A673 (cell line): Measurements from ENCODE around the gene ACADVL. TPM values are rescaled to one million over a fixed set of nuclear protein-coding genes. Genes with fewer than 3 reads are reported as not detected.

Experiments
- BruUV-seq: library from RNA; stranded (reverse); fragments of 400-500 nt; replicated peaks from 2 replicates; lab custom pipeline; 2021; lab: Mats Ljungman, UMichigan
- CTCF ChIA-PET: fragments of 300-600 bp; sonication (Branson Sonifier 250); formaldehyde crosslinking; loops from one replicate; lab custom pipeline; 2022; ENCODE audit warnings: antibody characterized with exemption; lab: Charles Lee
- POLR2A ChIA-PET: fragments of 300-600 bp; sonication (Branson Sonifier 250); formaldehyde crosslinking; loops from one replicate; lab custom pipeline; 2022; ENCODE audit warnings: antibody characterized with exemption; ENCODE audit not compliant: low non-redundant PET; lab: Charles Lee
- DNase-seq: peaks from one replicate; pipeline ENCODE4 v3.0.0-alpha.2; 2015; ENCODE audit warnings: low spot score
- H3K27ac ChIP-seq: fragments of 200-600 bp; sonication (generic); 2 replicates; pipeline ENCODE4 v1.5.1; 2016; ENCODE audit warnings: mixed run types, low read depth, mild to moderate bottlenecking, mixed read lengths, antibody characterized with exemption, low read length; ENCODE audit not compliant: poor library complexity, severe bottlenecking
- H3K27me3 ChIP-seq: fragments of 200-600 bp; sonication (generic); replicated peaks from 2 replicates; pipeline ENCODE4 v1.6.1; 2017; ENCODE audit warnings: mixed run types, low read depth, mild to moderate bottlenecking, mixed read lengths, antibody characterized with exemption, low read length; ENCODE audit not compliant: insufficient read depth, poor library complexity
- H3K36me3 ChIP-seq: fragments of 200-600 bp; sonication (generic); 2 replicates; pipeline ENCODE4 v1.6.1; 2016; ENCODE audit warnings: mixed run types, mild to moderate bottlenecking, mixed read lengths, antibody characterized with exemption, low read length; ENCODE audit not compliant: insufficient read depth, poor library complexity, severe bottlenecking
- H3K4me1 ChIP-seq: fragments of 200-600 bp; sonication (generic); 2 replicates; pipeline ENCODE4 v1.6.1; 2017; ENCODE audit warnings: mixed run types, mild to moderate bottlenecking, mixed read lengths, antibody characterized with exemption, low read length; ENCODE audit not compliant: insufficient read depth, poor library complexity, severe bottlenecking
- H3K4me3 ChIP-seq: fragments of 200-600 bp; sonication (generic); 2 replicates; pipeline ENCODE4 v1.5.1; 2016; ENCODE audit warnings: low read depth, mixed run types, mild to moderate bottlenecking, mixed read lengths, low read length; ENCODE audit not compliant: poor library complexity, severe bottlenecking
- H3K9me3 ChIP-seq: fragments of 200-600 bp; sonication (generic); 2 replicates; pipeline ENCODE4 v1.6.1; 2016; ENCODE audit warnings: mixed run types, low read depth, mild to moderate bottlenecking, mixed read lengths, antibody characterized with exemption, low read length; ENCODE audit not compliant: poor library complexity, severe bottlenecking
- CTCF ChIP-seq: fragments of 300-800, 200-600 bp; sonication (generic); conservative IDR thresholded peaks from 2 replicates; pipeline ENCODE4 v1.5.1; 2017; ENCODE audit warnings: low read depth, mild to moderate bottlenecking, antibody characterized with exemption, low read length, moderate library complexity, mixed read lengths
- EZH2 ChIP-seq: fragments of 200-600 bp; sonication (generic); IDR thresholded peaks from 2 replicates; pipeline ENCODE4 v1.6.1; 2017; ENCODE audit warnings: borderline replicate concordance, low read depth, mild to moderate bottlenecking, mixed read lengths, antibody characterized with exemption, low read length; ENCODE audit not compliant: poor library complexity, severe bottlenecking
- intact Hi-C: fragments of 100-400 bp; cut with micrococcal nuclease; formaldehyde crosslinking; loops from one replicate; pipeline ENCODE4 v1.10.0; 2022; ENCODE audit not compliant: unreplicated experiment
- total RNA-seq: library from RNA; stranded (reverse); gene quantifications from 2 replicates; pipeline ENCODE4 v1.2.3, GENCODE V29; 2021

ACADVL gene
- total RNA-seq, 1 experiment from 2014 or later, result 425 TPM

DNA sequence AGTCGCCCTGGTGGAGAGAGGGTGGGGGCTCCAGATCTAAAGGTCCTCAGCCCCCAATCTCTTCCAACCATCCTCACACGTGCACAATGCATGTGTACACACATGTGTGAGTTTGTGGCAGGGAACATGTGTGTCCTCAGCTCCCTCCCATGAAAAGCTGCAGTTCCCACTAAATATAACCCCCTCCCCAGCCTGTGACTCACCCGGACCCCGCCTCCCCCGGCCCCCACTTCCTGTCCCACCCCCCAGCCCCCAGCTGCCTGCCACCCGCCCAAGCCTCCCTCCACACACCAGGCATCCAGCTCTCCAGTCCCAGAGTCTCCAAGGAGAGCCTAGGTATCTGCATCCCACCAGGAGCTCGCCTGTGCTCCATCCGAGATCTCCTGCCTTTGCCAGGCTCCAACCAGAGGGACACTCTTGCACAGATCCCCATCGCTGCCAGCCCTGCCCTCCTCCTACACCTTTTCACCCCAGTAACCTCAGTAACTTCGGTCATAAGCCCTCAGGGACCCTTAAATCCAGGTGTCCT is 4.0 kb upstream of the ACADVL start:
- no peaks in the 10 kb centered on the region for H3K9me3 ChIP-seq
- peak overlapping the region; percentile 79 for H3K27ac ChIP-seq
- DNase-seq, result peak; percentile 54
- CTCF ChIA-PET, result interaction anchor here (0.6 kb wide), 1 partner anchor 80 kb away, joined by 3 read pairs; no protein-coding TSS in a partner anchor
- H3K36me3 ChIP-seq, result no peaks in the 10 kb centered on the region
- POLR2A ChIA-PET, result no interaction called here
- no TSS peak for BruUV-seq
- intact Hi-C loops, result no loop called here
- TF ChIP-seq EZH2, result no peak
- peaks cover 51% of the 10 kb centered on the region for H3K4me1 ChIP-seq
- H3K4me3 ChIP-seq, result peak overlapping the region; percentile 73
- no peaks in the 10 kb centered on the region for H3K27me3 ChIP-seq

- TSS peak; percentile 49 for BruUV-seq
- peaks cover 51% of the 10 kb centered on the region for H3K4me1 ChIP-seq
- H3K27ac ChIP-seq, result peak overlapping the region; percentile 77
- no peaks in the 10 kb centered on the region for H3K27me3 ChIP-seq
- no peaks in the 10 kb centered on the region for H3K9me3 ChIP-seq
- intact Hi-C loops, result no loop called here
- ChIA-PET CTCF (interaction anchor here (0.6 kb wide), 1 partner anchor 81 kb away, joined by 3 read pairs; no protein-coding TSS in a partner anchor), POLR2A (no interaction called here)
- H3K4me3 ChIP-seq, result peak overlapping the region; percentile 73
- H3K36me3 ChIP-seq, result peaks cover 5% of the 10 kb centered on the region
- TF ChIP-seq EZH2 (no peak), CTCF (no peak)
- peak; percentile 15 for DNase-seq
Measured at GRCh38 chr17:7216242-7217112, 3.3 kb upstream of the ACADVL start.

GRCh38 chr17:7217113-7217987 is 2.4 kb upstream of the ACADVL start:
- H3K27me3 ChIP-seq, result no peaks in the 10 kb centered on the region
- DNase-seq, result peak; percentile 93
- H3K9me3 ChIP-seq, result no peaks in the 10 kb centered on the region
- peaks cover 46% of the 10 kb centered on the region for H3K4me1 ChIP-seq
- ChIA-PET CTCF (no interaction called here), POLR2A (interaction anchor here (0.5 to 0.6 kb wide), 4 partner anchors 117 to 324 kb away, joined by 3 to 15 read pairs (median 3); no protein-coding TSS in a partner anchor)
- TF ChIP-seq CTCF (no peak), EZH2 (no peak)
- intact Hi-C loops, result no loop called here
- no TSS peak for BruUV-seq
- peak overlapping the region; percentile 73 for H3K4me3 ChIP-seq
- peak overlapping the region; percentile 93 for H3K27ac ChIP-seq
- H3K36me3 ChIP-seq, result peaks cover 14% of the 10 kb centered on the region
